ENCODE measurements around the gene WASL.

Gene WASL

DNA sequence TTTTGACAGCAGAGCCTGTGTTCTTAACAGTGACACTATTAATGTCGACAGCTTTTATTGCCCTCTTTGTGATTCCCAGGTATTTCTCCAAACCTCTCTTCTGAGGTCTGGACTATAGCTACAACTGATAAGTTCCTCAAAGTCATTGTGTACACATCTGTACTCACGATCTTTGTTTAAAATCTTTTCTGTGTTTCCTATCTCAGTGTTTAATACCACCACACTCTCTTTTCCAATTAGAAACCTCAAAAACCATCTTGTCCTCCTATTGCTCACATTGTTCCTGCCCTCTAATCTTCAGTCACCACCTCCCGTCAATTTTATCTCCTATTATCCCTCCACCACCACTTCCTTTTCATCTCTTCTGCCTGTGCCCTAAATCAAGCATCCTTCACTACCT, 12.9 kb upstream of the WASL start:
- TF ChIP-seq CTCF (IDR thresholded peaks at IDR 0.05), result no peak
- Mint-ChIP-seq H3K4me1 (peaks cover 4% of the 10 kb centered on the region), H3K27ac (no peak overlapping the region), H3K4me3 (no peak overlapping the region), H3K27me3 (ENCODE audit: low read depth, poor library complexity) (no peaks in the 10 kb centered on the region), H3K36me3 (ENCODE audit: low read depth) (peaks cover 4% of the 10 kb centered on the region), H3K9me3 (peaks cover 4% of the 10 kb centered on the region)
- DNase-seq, result no peak

GRCh38 chr7:123757095-123757494, 8.3 kb upstream of the WASL start:
- Mint-ChIP-seq H3K27ac (no peak overlapping the region), H3K4me1 (peaks cover 5% of the 10 kb centered on the region), H3K36me3 (ENCODE audit: low read depth) (no peaks in the 10 kb centered on the region), H3K9me3 (no peaks in the 10 kb centered on the region), H3K4me3 (no peak overlapping the region), H3K27me3 (ENCODE audit: low read depth, poor library complexity) (no peaks in the 10 kb centered on the region)
- DNase-seq, result no peak
- TF ChIP-seq CTCF (IDR thresholded peaks at IDR 0.05), result no peak

DNA sequence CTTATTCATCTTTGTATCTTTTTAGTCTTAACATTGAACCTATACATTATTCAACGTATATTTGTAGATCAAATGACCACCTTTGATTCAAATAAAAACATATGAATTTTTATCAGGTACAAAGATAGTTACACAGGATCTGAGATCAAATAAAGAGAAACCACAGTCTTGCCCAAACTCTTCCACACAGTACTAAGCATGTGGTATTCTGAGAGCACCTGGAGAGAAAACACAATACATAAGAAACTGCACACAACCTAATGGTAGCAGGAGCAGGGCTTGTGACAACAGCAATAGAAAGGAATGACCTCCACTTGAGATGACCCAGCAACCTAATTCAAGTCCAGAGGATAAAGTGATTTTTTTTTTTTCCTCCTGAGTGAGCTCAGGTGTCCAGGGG, 6.5 kb upstream of the WASL start:
- H3K36me3 Mint-ChIP-seq (ENCODE audit: low read depth), result no peaks in the 10 kb centered on the region
- H3K27me3 Mint-ChIP-seq (ENCODE audit: low read depth, poor library complexity), result no peaks in the 10 kb centered on the region
- no peak for TF ChIP-seq CTCF (IDR thresholded peaks at IDR 0.05)
- H3K4me3 Mint-ChIP-seq, result no peak overlapping the region
- no peaks in the 10 kb centered on the region for H3K9me3 Mint-ChIP-seq
- DNase-seq, result no peak
- no peak overlapping the region for H3K27ac Mint-ChIP-seq
- H3K4me1 Mint-ChIP-seq, result peaks cover 21% of the 10 kb centered on the region

GRCh38 chr7:123754271-123754871, 5.6 kb upstream of the WASL start:
- no peak for DNase-seq
- no peak overlapping the region for H3K4me3 Mint-ChIP-seq
- H3K27me3 Mint-ChIP-seq (ENCODE audit: low read depth, poor library complexity), result no peaks in the 10 kb centered on the region

DNA sequence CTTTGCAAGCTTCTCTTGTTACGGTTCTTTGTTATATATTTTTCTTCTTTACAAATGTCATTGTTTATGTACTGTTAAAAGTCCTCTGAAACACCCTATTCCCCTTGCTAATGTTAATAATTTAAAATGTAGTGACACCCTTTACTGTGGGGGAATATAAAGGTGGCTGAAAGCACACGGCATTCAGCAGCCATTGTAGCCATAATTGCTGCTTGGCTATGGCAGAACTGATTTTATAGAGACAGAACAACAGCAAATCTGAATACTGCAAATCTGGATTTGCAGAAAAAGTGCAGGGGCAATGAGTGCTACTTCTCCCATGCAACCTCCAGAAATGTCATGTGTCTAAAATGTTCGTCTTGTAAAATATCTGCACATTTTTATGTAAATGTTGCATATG, 3.7 kb upstream of the WASL start:
- Mint-ChIP-seq H3K4me3 (peak overlapping the region; percentile 46), H3K36me3 (ENCODE audit: low read depth) (no peaks in the 10 kb centered on the region), H3K9me3 (no peaks in the 10 kb centered on the region), H3K27ac (no peak overlapping the region), H3K4me1 (peaks cover 31% of the 10 kb centered on the region), H3K27me3 (ENCODE audit: low read depth, poor library complexity) (no peaks in the 10 kb centered on the region)
- no peak for DNase-seq
- TF ChIP-seq CTCF (IDR thresholded peaks at IDR 0.05), result no peak

More at GRCh38 chr7:123754271-123754871, 5.6 kb upstream of the WASL start:
- no peaks in the 10 kb centered on the region for H3K9me3 Mint-ChIP-seq
- no peak overlapping the region for H3K27ac Mint-ChIP-seq
- peaks cover 29% of the 10 kb centered on the region for H3K4me1 Mint-ChIP-seq
- H3K36me3 Mint-ChIP-seq (ENCODE audit: low read depth), result no peaks in the 10 kb centered on the region
- TF ChIP-seq CTCF (IDR thresholded peaks at IDR 0.05), result no peak

DNA sequence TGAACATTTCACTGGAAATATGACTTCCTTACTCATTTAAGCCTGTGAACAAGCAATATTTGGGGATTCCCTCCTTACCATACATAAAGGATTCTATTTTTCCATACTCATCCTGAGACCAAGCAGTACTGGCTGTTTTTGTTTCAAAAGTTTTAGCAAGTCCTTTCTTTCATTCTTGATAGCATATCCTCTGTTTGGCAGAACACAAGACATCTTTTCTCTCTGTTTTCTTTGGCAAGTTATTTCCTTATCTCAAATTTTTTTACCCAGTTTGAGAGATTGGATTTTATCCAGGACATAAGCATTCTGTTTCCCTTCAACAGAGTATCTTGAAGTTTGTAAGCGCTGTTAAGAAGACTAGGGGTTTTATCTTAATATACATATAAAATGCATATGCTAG, 3.0 kb upstream of the WASL start:
- H3K4me3 Mint-ChIP-seq, result peak overlapping the region; percentile 61

More for the DNA sequence above, 3.0 kb upstream of the WASL start:
- no peaks in the 10 kb centered on the region for H3K9me3 Mint-ChIP-seq
- no peak for TF ChIP-seq CTCF (IDR thresholded peaks at IDR 0.05)
- no peak overlapping the region for H3K27ac Mint-ChIP-seq
- H3K36me3 Mint-ChIP-seq (ENCODE audit: low read depth), result no peaks in the 10 kb centered on the region
- no peak for DNase-seq
- H3K4me1 Mint-ChIP-seq, result peaks cover 38% of the 10 kb centered on the region
- no peaks in the 10 kb centered on the region for H3K27me3 Mint-ChIP-seq (ENCODE audit: low read depth, poor library complexity)

All from nephron progenitor cell (in vitro differentiated cells).